ENCODE data around the gene KCNQ4. TPM values are rescaled to one million over a fixed set of nuclear protein-coding genes. Genes with fewer than 3 reads are reported as not detected.

KCNQ4 gene
- total and polyA plus RNA-seq, 2 of the 8 experiments (the other 6 are each of a cell fraction or from before 2014, with no cell fraction given), result 2.2 to 3.9 TPM

DNA sequence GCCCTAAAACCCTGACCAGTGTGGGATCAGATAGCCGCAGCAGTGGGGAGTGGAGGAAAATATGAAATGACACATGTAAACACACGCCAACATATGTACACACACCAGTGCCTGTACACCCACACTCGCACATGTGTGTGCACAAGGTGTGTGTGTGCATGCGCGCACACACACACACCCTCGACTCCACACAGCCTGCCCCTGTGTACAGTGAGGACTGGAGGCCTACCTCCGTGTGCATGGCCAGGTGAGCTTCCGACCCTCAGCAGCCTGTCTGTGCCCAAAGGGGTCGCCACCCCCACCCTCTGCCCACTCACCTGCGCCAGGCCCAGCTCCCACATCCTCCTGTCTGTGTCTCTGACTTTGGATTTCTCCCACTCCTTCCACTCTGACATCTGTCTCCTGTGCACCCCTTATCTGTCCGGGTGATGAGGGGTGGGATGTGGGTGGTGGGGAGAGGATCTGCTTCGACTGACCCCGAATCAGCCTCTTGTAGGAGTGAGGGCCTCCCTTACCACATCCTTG, 46.9 kb downstream of the KCNQ4 start (continued):
- TF ChIP-seq GABPA (IDR thresholded peaks at IDR 0.05; ENCODE audit: borderline replicate concordance, insufficient read depth, low read length) (no peak), POLR2A (IDR thresholded peaks at IDR 0.05; ENCODE audit: control extremely low read depth in 1 of 2, low read depth in 2 of 2, low read length in 2 of 2) (no peak), CHD2 (IDR thresholded peaks at IDR 0.05; ENCODE audit: low read length) (no peak)
- TF ChIP-seq, protein P1, sequence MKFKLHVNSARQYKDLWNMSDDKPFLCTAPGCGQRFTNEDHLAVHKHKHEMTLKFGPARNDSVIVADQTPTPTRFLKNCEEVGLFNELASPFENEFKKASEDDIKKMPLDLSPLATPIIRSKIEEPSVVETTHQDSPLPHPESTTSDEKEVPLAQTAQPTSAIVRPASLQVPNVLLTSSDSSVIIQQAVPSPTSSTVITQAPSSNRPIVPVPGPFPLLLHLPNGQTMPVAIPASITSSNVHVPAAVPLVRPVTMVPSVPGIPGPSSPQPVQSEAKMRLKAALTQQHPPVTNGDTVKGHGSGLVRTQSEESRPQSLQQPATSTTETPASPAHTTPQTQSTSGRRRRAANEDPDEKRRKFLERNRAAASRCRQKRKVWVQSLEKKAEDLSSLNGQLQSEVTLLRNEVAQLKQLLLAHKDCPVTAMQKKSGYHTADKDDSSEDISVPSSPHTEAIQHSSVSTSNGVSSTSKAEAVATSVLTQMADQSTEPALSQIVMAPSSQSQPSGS (IDR thresholded peaks at IDR 0.05; ENCODE audit: low read length), result no peak
